Left lung (tissue), 10 donors: ENCODE data around the gene ANTXR2. TPM values are rescaled to one million over a fixed set of nuclear protein-coding genes. Genes with fewer than 3 reads are reported as not detected.

ENCODE experiments used
- ATAC-seq: fragments of 200-7000 bp; cut with Tn5 transposase; one replicate; pipeline ENCODE4 v1.9.1; 2020; ENCODE audit warnings: moderate library complexity
- DNase-seq, 4 donors: peaks; one replicate each; pipeline ENCODE4 v3.0.0-alpha.2; 2013 to 2020
- H3K27ac ChIP-seq, 2 donors: fragments of 200-600 bp; sonication (generic) in 1 of 2; one replicate each; pipeline versions ENCODE4 v1.5.0 to v1.8.0; 2020 to 2021
- H3K27me3 ChIP-seq, 2 donors: fragments of 200-600 bp; sonication (generic) in 1 of 2; one replicate each; pipeline versions ENCODE4 v1.5.0 to v1.8.0; 2020 to 2021
- H3K36me3 ChIP-seq, 2 donors: fragments of 200-600 bp; sonication (generic) in 1 of 2; one replicate each; pipeline versions ENCODE4 v1.5.0 to v1.8.0; 2020 to 2021
- H3K4me1 ChIP-seq, 2 donors: fragments of 200-600 bp; one replicate each; pipeline ENCODE4 v1.8.0; 2021
- H3K4me3 ChIP-seq, 2 donors: fragments of 200-600 bp; sonication (generic) in 1 of 2; one replicate each; pipeline versions ENCODE4 v1.5.0 to v1.8.0; 2020 to 2021; ENCODE audit warnings: mild to moderate bottlenecking in 1 of 2
- H3K9me3 ChIP-seq, 2 donors: fragments of 200-600 bp; sonication (generic) in 1 of 2; one replicate each; pipeline versions ENCODE4 v1.5.0 to v1.8.0; 2020 to 2021
- CTCF ChIP-seq, 2 donors: fragments of 200-600 bp; sonication (generic) in 1 of 2; IDR thresholded peaks; one replicate each; pipeline versions ENCODE4 v1.5.0 to v1.8.0; 2021; ENCODE audit warnings: antibody characterized with exemption in 2 of 2
- intact Hi-C, 2 donors: fragments of 100-400 bp; cut with DNase I; formaldehyde crosslinking; loops; one replicate each; pipeline versions ENCODE4 v1.11.2 to v1.14.2; 2022
- polyA plus RNA-seq, 6 donors: library from polyadenylated mRNA; unstranded; fragments of 120-200 nt; gene quantifications; one replicate each; pipeline ENCODE4 v1.2.1, GENCODE V29; 2013; ENCODE audit not compliant: insufficient read length in 6 of 6
- total RNA-seq, 2 donors: library from RNA; stranded (reverse); fragmentation: NEBNext Ultra II Directional; extraction: Animal tissue kit (Norgen Biotek cat#: 25700); gene quantifications; one replicate each; pipeline ENCODE4 v1.2.1, GENCODE V29; 2021
- donor health status: DM: no; HTN: yes; CAD: no.
- donor health status: DM: no; HTN: no; CAD: no.

The ANTXR2 gene
- total and polyA plus RNA-seq, 8 donors, result 45.6 to 73.3 (median 66.1) TPM

- Histone ChIP-seq H3K27ac (no peak overlapping the region), H3K9me3 (no peaks in the 10 kb centered on the region), H3K36me3 (no peaks in the 10 kb centered on the region), H3K4me1 (no peaks in the 10 kb centered on the region), H3K4me3 (no peak overlapping the region), H3K27me3 (no peaks in the 10 kb centered on the region)
- no peak for DNase-seq
- no peak for ATAC-seq
- intact Hi-C loops, result no loop called here
- no peak for TF ChIP-seq CTCF (IDR thresholded peaks at IDR 0.05)
These were observed 197.6 kb downstream of the ANTXR2 start for GRCh38 chr4:79875344-79875899.

DNA sequence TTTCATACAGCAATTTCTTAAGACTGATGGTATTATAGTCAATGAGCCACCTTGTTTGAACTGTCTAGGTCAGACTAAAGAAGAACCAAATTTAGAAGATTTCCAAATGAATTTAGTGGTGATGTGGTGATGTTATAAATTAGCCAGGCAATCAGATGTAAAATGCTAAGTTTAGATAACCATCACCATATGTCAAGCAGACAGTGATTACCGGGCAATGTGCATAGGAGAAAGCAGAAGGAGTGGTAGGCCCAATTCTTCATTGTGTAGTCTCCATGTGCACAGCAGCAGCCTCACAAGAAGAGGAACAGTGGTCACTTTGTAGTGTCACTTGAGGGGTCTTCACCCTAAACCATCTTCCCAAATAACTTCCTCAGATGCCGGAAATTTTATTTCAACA, 198.8 kb downstream of the ANTXR2 start:
- ATAC-seq, result no peak
- intact Hi-C loops, result no loop called here
- Histone ChIP-seq H3K9me3 (no peaks in the 10 kb centered on the region), H3K36me3 (no peaks in the 10 kb centered on the region), H3K4me1 (no peaks in the 10 kb centered on the region), H3K27me3 (no peaks in the 10 kb centered on the region), H3K27ac (no peak overlapping the region), H3K4me3 (no peak overlapping the region)
- DNase-seq, result no peak
- no peak for TF ChIP-seq CTCF (IDR thresholded peaks at IDR 0.05)

DNA sequence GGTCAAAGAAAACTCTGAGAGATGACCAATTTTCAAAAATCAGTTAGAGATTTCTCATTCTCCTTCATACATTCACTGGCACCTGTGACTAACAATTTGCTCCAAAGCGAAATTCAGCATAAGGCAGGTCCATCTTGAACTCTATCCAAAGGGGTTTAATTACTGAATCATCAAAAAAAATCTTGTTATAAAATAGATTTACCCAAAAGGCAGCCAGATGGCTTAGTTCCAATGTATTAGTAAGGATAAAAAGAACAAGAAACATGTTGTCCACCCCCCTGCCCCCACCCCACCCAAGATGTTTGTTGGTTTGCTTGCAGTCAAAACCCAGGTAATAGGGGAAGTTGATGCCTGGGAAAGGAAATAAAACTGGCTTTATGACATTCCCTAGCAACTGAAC, 200.3 kb downstream of the ANTXR2 start:
- ATAC-seq, result no peak
- Histone ChIP-seq H3K4me3 (no peak overlapping the region), H3K36me3 (no peaks in the 10 kb centered on the region), H3K4me1 (no peaks in the 10 kb centered on the region), H3K9me3 (no peaks in the 10 kb centered on the region), H3K27ac (no peak overlapping the region), H3K27me3 (no peaks in the 10 kb centered on the region)
- no peak for TF ChIP-seq CTCF (IDR thresholded peaks at IDR 0.05)
- no peak for DNase-seq
- intact Hi-C loops, result no loop called here

DNA sequence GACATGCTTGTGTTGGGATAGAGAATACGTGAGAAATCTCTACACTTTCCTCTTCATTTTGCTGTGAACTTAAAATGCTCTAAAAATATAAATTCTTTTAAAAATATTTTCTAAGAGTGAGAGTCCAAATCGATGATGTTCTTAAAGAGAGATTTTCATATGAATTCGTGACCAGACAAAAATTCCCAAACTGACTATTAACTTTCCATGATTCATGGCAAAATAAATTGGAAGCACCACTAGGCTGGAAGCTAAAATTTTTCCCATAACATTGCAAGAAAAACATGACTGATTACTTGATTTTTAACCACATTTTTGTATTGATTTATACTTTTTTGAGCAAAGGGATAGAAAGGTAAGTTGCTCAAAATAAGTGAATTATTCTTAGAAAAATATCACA, 201.1 kb downstream of the ANTXR2 start:
- Histone ChIP-seq H3K36me3 (no peaks in the 10 kb centered on the region), H3K27me3 (no peaks in the 10 kb centered on the region), H3K9me3 (no peaks in the 10 kb centered on the region), H3K27ac (no peak overlapping the region), H3K4me1 (no peaks in the 10 kb centered on the region), H3K4me3 (no peak overlapping the region)
- no peak for ATAC-seq
- no peak for TF ChIP-seq CTCF (IDR thresholded peaks at IDR 0.05)
- DNase-seq, result no peak
- intact Hi-C loops, result no loop called here

GRCh38 chr4:79869597-79870237, 203.3 kb downstream of the ANTXR2 start:
- H3K27me3 ChIP-seq, result no peaks in the 10 kb centered on the region
- no peak overlapping the region for H3K4me3 ChIP-seq
- intact Hi-C loops, result no loop called here
- no peaks in the 10 kb centered on the region for H3K9me3 ChIP-seq
- no peak overlapping the region for H3K27ac ChIP-seq
- TF ChIP-seq CTCF (IDR thresholded peaks at IDR 0.05), result no peak
- no peak for DNase-seq
- H3K4me1 ChIP-seq, result no peaks in the 10 kb centered on the region
- H3K36me3 ChIP-seq, result no peaks in the 10 kb centered on the region
- no peak for ATAC-seq
